ENCODE measurements around the gene MCM9.

Gene MCM9

GRCh38 chr6:118791499-118791898 lies 143.5 kb downstream of the MCM9 start:
- DNase-seq (ENCODE audit: low spot score), result no peak

- DNase-seq (ENCODE audit: low spot score), result no peak
Measured at GRCh38 chr6:118789954-118790353, 145.0 kb downstream of the MCM9 start.

- no peak for DNase-seq (ENCODE audit: low spot score)
Measured at GRCh38 chr6:118789419-118789818, 145.5 kb downstream of the MCM9 start.

GRCh38 chr6:118788702-118789101 lies 146.3 kb downstream of the MCM9 start:
- DNase-seq (ENCODE audit: low spot score), result no peak

DNA sequence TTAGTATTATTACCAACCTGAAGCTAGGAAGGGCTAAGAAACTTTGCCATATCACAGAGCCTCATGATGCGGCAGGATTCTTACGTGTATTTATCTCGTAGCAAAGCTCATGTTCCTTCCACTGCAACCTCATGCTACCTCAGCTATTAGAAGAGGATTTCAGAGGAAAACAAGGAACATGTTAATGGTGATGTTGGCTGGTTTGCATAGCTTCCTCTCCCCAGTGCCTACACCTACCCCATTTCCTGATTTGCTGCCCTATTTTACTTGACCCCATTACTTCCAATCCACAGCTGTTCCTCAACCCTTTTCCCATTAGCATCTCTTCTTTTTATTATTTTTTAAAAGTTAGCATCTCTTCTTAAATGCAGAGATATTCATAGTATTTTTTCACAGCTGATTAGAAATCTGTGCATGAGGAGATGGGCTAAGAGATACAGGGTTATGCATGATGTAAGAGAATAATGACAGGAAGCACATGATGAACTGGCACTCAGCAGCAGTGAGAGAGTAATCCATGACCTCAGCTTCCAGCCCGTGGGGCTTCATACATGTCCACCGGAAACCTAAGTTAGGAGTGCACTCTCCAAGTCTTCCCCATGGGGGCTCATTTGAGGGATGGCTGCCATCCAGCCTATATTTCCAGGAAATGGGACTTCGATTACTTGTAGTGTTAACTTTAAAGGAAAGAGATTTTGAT lies 147.1 kb downstream of the MCM9 start:
- DNase-seq (ENCODE audit: low spot score), result no peak

DNA sequence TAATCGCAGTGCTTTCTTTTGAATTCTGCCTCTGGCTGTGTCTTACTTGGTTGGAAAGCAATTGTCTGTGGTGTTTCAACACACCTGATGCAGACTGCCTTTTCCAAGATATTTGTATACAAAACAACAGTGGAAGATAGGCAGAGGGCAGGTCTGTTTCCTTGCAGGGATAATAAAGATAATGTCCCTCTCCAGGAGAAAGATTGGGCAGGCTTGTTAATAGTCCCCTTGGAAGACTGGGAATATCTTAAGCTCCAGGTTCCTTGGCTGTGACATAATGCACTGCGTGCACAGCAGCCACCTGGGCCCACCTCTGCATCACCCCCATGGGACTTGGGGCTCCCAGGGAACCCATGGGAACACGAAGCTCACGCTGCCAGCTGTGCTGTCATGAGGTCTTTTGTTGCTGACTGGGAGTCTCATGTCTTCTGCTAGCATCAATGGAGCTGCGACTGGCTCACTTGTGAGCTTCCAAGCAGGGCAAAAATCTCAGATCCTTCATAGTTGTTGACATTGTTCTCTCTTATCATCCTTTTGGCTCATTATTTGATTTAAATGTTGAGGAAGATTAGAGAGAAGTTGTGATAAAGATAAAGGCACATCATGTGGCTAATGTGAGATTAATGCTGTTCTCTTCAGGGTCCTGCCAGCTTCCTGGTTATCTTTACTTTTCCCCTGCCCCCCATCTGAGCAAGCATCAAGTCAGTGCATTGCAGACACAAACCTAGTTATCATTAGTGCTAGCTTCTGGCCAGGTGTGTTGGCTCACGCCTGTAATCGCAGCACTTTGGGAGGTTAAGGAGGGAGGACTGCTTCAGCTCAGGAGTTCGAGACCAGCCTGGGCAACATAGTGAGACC lies 148.1 kb downstream of the MCM9 start:
- no peak for DNase-seq (ENCODE audit: low spot score)

GRCh38 chr6:118785601-118786000 lies 149.4 kb downstream of the MCM9 start:
- DNase-seq (ENCODE audit: low spot score), result no peak

DNA sequence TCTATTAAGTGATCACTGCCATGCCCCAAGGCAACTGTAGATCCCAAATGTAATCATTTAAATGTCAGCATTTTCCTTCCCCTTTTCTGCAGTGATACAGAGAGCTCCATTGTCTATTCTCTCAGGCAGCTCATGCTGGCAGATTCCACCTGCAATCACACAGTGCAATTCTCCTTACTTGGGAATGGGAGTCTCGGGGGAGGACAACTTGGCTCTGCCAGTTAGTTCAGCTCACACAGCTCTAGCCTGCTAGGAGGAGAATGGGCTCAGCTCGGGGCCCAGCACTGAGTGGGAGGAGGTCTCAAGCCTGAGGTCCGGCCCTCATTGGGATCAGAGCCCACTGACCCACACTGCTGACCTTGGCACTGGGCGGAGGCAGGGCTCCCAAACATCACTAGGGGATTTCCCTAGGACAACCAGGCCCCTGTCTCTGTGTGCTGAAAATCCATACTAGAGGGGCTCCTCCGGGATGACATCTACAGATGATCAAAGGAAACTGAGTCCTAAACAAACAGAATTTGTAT lies 150.3 kb downstream of the MCM9 start:
- no peak for DNase-seq (ENCODE audit: low spot score)

- DNase-seq (ENCODE audit: low spot score), result no peak
Measured at GRCh38 chr6:118783931-118784550, 150.9 kb downstream of the MCM9 start.

- DNase-seq (ENCODE audit: low spot score), result no peak
Measured at GRCh38 chr6:118782651-118783050, 152.3 kb downstream of the MCM9 start.

- no peak for DNase-seq (ENCODE audit: low spot score)
Measured at GRCh38 chr6:118781897-118782296, 153.1 kb downstream of the MCM9 start.

GRCh38 chr6:118780668-118781067 lies 154.3 kb downstream of the MCM9 start:
- DNase-seq (ENCODE audit: low spot score), result no peak

DNA sequence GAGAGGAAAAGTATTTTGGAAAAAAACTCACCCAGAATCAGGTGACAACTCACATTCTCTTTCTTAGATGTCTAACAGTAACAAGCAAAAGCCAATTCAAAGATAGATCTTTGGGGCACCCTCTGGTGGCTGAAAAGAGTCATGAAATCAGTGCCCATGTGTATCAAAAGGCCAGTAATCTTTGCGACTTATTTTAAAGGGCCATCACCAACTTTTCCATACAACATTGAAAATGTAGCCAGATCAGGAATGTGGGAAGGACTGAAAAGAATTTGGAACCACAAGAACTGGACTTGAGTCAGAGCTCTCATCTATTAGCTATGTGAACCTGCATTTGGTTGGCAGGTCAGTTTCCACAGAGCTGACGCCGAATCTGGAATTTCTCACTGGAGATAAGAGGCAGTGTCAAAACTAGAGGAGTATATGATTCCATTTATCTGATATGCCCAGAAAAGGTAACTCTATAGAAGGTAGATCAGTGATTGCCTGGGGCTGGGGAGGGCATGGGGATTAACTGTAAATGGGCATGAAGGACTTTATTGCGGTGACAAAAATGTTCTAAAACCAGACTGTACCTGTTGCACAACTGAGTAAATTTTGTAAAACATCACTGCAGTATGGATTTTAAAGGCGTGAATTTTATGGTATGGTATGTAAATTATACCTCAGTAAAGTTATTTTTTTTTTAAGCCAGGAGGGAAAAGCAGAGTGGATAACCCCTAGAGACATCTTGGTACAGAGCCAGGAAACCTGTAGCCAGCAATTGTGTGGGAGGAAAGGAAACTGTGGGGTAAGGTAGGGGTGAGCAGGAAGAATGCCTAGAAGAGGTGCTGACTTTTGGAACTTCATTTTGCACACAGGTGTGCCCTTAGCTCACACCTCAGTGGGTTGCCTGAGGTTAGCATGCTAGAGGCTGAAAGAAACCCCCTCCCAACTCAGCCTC lies 158.1 kb downstream of the MCM9 start:
- peak; percentile 11 for DNase-seq (ENCODE audit: low spot score)

- no peak for DNase-seq (ENCODE audit: low spot score)
Measured at GRCh38 chr6:118775381-118775780, 159.6 kb downstream of the MCM9 start.

DNA sequence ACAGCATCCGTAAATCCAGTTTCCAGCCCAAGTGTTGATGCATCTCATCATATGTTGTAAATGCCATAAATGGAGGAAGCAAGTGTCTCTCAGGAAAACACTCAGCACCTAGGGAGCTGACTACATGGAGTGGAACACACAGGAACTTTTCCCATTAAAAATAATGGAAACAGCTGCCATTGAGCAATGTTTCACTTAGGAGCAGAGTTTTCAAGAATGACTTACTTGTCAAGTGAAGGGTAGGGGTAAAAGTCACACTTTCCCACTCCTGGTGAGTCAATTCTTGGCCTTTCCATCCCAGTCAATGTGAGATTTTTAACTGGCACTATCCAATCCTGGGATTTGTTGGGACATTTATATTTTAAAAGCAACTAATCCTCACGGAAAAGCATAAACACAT lies 160.4 kb downstream of the MCM9 start:
- DNase-seq (ENCODE audit: low spot score), result no peak

DNA sequence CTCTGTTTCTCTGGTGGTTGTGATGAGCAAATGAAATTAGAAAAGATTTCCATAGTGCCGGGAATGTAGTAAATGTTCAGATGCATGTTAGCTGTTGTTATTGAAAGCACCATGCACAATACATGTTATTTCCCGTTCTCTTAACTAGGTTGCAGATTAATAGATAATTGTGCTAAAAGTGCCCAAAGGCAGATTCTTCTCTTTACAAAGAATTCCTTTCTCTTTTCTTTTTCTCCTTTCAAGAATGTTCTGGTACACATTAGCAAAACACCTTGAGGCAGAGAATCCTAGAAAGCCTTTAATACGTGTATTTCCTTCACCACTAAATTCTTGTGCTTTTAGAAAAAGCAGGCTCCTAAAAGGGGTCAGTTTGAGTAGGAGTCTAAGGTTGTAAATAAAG lies 162.1 kb downstream of the MCM9 start:
- DNase-seq (ENCODE audit: low spot score), result no peak

GRCh38 chr6:118771253-118771652 lies 163.7 kb downstream of the MCM9 start:
- no peak for DNase-seq (ENCODE audit: low spot score)

GRCh38 chr6:118770835-118771234 lies 164.1 kb downstream of the MCM9 start:
- no peak for DNase-seq (ENCODE audit: low spot score)

GRCh38 chr6:118770112-118770788 lies 164.7 kb downstream of the MCM9 start:
- no peak for DNase-seq (ENCODE audit: low spot score)

DNA sequence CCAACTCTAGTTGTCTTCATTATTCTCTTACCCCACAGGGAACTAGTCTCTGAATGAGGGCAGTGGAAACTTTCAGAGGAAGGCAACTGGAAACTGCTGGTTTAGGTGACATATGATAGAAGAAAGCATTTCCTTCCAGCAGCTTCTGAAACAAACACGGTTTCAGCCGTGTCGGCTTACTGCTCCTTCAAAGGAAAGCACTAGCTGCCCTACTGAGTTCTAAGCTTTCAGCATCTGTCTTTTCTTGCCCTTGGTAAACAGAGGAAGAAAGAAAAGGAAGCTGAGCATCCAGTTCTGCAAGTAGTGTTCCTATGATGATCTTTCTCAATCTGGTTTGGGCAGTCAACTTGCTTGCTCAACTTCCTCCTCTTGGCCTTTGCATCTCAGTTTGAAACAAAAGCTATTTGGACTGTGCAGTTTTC lies 166.0 kb downstream of the MCM9 start:
- DNase-seq (ENCODE audit: low spot score), result no peak

GRCh38 chr6:118768441-118768840 lies 166.5 kb downstream of the MCM9 start:
- no peak for DNase-seq (ENCODE audit: low spot score)
